VCaP (cell line): ENCODE data around the gene CDC20B.
"Not testable (repeated sequence)": the region's sequence is repeated elsewhere in the genome, so short reads cannot be mapped to it uniquely, and the experiment has no call there.

Experiments
- H3K27ac ChIP-seq: fragments of 450-650 bp; 2 replicates; pipeline ENCODE4 v1.5.1; 2017
- CTCF ChIP-seq: fragments of 450-650 bp; conservative IDR thresholded peaks from 2 replicates; pipeline ENCODE4 v1.5.1; 2017; ENCODE audit warnings: mild to moderate bottlenecking, moderate library complexity

Gene CDC20B

GRCh38 chr5:55108661-55109060 is 64.3 kb downstream of the CDC20B start:
- H3K27ac ChIP-seq = no peak overlapping the region
- TF ChIP-seq CTCF = no peak

GRCh38 chr5:55105976-55106375 is 67.0 kb downstream of the CDC20B start:
- not testable (repeated sequence) for H3K27ac ChIP-seq

DNA sequence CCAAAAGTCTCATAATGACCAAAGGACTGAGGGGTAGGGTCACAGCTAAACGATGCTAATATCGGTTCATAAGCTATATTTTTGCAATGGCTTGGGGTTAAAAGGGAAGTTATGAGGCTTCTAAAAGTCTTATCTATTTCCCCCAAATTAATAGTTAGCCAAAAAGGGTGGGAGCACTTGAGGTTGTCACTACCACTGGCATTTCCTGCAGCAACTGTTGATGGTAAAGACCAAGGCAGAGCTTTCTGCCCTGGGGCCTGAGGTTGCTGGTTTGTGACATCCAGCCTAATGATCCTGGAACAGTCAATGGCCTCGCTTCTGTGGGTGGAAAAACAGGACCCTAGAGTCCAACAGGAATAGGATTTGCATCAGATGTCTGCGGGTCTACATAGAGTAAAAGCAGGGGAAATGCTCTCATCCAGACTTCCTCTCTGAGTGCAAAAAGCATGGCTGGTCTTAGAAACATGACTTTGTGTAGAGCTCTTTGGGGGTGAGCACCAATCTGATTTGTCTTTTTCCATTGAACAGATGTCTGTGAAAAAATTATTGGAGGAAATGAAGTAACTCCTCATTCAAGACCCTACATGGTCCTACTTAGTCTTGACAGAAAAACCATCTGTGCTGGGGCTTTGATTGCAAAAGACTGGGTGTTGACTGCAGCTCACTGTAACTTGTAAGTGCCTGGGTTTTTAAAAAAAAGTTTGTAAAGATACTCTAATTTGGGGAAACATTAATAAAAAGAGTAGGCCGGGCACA is 67.9 kb downstream of the CDC20B start:
- no peak overlapping the region for H3K27ac ChIP-seq
- no peak for TF ChIP-seq CTCF

DNA sequence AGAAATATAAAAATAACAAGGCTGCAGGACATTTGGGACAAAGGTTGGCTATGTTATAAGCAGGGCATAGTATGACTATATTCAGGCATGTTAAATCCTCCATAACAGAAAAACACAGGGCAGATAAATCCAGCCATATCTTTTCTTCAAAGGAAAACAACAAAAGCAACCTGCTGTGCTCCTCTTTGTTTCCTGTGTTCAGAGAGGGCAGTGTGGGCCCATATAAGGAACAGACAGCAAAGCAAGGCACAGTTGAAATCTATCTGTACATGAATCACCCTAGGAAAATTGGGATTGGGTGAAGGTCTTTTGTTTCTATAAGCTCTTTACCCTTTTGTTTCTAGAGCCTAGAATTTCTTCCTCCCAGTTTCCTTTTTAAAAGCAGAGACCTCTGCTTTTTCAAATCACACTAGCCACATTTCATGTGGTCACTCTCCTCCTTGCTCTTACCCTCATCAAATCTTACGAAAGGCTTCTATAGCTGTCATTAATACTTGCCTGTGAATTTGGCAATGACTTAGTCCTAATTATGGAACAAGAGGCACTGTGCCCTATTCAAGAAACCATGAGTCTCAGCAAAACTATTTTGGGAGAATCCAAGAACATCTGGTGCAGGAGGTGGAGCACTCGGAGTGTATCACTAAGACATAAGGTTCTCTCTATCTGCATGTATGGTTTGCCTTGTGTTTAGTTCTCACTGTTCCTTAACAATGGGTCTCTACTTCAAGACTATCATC is 68.8 kb downstream of the CDC20B start:
- no peak overlapping the region for H3K27ac ChIP-seq
- TF ChIP-seq CTCF = no peak

DNA sequence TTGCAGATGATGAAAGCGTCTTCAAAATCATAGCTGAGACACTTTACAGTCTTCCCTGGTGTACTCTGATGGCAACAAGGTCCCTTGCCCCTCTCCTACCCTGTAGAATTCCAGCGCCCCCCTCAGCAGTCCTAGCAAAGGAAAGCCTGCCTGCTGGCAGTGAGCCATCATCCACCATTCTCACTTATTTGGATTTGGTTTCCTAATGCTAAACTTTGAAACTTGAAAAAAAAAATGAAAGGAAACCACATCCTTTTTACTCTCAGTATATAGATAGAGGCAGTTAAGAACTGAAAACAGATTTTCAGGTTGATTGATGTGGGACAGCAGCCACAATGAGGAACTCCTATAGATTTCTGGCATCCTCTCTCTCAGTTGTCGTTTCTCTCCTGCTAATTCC is 70.6 kb downstream of the CDC20B start, which contains the start of gene GZMA:
GZMA (plus strand) TSS at position 299 of the 400 bp plus-strand sequence; CDS start at position 336, 37 bp downstream.
- no peak within 1 kb of the TSS for H3K27ac ChIP-seq
- TF ChIP-seq CTCF = no peak

- no peak for TF ChIP-seq CTCF
- no peak overlapping the region for H3K27ac ChIP-seq
These were observed 71.3 kb downstream of the CDC20B start for GRCh38 chr5:55101556-55102276.

- not testable (repeated sequence) for H3K27ac ChIP-seq
These were observed 71.8 kb downstream of the CDC20B start for GRCh38 chr5:55101148-55101547.

DNA sequence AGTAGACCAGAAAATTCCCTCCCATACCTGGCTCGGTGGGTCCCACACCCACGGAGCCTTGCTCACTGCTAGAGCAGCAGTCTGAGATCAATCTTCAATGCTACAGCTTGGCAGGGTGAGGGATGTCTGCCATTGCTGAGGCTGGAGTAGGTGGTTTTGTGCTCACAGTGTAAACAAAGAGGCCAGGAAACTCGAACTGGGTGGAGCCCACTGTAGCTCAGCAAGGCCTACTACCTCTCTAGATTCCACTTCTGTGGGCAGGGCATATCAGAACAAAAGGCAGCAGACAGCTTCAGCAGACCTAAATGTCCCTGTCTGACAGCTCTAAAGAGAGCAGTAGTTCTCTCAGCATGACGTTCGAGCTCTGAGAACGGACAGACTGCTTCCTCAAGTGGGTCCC is 76.1 kb downstream of the CDC20B start:
- no peak for TF ChIP-seq CTCF
- H3K27ac ChIP-seq = no peak overlapping the region
